ENCODE results near the gene NFIB.

DNA sequence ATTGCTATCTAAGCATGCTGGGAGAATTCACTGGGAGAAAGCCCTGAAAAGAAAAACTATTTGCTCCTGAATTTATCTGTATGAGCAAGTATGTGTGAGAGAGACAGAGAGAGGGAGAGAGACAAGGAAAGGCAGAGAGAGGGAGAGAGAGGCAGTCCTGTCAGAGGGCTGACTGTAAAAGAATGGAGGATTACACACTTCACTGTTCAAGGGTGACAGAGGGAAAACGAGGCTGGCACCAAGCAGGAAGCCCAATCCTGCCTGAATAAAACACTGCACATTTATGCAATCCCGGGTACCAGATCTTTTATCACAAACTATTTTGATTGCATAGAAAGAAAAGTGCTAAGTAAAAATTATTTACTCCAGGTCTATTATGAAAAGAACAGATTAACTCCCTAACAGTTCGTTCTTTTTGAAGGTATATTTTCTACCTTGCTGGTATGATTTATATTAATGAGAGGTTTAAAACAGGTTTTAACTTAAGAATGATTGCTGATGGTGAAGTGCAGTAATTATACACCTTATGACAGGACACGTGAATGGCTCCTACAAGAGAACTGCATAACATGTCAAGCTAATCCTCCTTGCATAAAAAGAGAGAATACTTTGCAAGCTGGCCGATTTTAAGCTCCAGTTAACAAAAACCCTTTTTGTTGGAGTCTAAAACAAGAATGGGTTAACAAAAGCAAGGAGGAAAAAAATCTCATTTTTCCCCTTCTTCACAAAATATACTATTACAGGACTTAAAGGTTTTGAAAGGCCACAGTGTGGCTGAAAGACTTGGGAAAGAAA, 82.5 kb downstream of the NFIB start:
- TF ChIP-seq, protein P1, sequence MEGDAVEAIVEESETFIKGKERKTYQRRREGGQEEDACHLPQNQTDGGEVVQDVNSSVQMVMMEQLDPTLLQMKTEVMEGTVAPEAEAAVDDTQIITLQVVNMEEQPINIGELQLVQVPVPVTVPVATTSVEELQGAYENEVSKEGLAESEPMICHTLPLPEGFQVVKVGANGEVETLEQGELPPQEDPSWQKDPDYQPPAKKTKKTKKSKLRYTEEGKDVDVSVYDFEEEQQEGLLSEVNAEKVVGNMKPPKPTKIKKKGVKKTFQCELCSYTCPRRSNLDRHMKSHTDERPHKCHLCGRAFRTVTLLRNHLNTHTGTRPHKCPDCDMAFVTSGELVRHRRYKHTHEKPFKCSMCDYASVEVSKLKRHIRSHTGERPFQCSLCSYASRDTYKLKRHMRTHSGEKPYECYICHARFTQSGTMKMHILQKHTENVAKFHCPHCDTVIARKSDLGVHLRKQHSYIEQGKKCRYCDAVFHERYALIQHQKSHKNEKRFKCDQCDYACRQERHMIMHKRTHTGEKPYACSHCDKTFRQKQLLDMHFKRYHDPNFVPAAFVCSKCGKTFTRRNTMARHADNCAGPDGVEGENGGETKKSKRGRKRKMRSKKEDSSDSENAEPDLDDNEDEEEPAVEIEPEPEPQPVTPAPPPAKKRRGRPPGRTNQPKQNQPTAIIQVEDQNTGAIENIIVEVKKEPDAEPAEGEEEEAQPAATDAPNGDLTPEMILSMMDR (IDR thresholded peaks at IDR 0.05): no peak
- TF ChIP-seq POLR2A (IDR thresholded peaks at IDR 0.05): no peak

Data from body of pancreas (tissue), 4 donors.